Heart left ventricle (tissue), 16 donors: Measurements from ENCODE around the gene C2orf78. TPM values are rescaled to one million over a fixed set of nuclear protein-coding genes. Genes with fewer than 3 reads are reported as not detected.

ENCODE experiments used
- ATAC-seq, 4 donors: fragments of 200-7000 bp; cut with Tn5 transposase; one replicate each; pipeline ENCODE4 v1.9.1; 2020 to 2022; ENCODE audit warnings: moderate library complexity in 4 of 4, mild to moderate bottlenecking in 3 of 4, moderate number of reproducible peaks in 1 of 4
- DNase-seq, 5 donors: peaks; one replicate each; pipeline ENCODE4 v3.0.0-alpha.2; 2020
- H3K27ac ChIP-seq, 12 donors: fragments of 200-600 bp; sonication (generic) in 4 of 12; one replicate each; pipeline versions ENCODE4 v1.5.0 to v1.8.0; 2016 to 2022; ENCODE audit warnings: mild to moderate bottlenecking in 2 of 12
- H3K27me3 ChIP-seq, 9 donors: fragments of 200-600 bp; sonication (generic) in 2 of 9; one replicate each; pipeline versions ENCODE4 v1.5.1 to v1.8.0; 2016 to 2022; ENCODE audit warnings: mild to moderate bottlenecking in 3 of 9
- H3K36me3 ChIP-seq, 9 donors: fragments of 200-600 bp; sonication (generic) in 2 of 9; one replicate each; pipeline versions ENCODE4 v1.5.0 to v1.8.0; 2018 to 2022; ENCODE audit warnings: mild to moderate bottlenecking in 2 of 9
- H3K4me1 ChIP-seq, 12 donors: fragments of 200-600 bp; sonication (generic) in 4 of 12; one replicate each; pipeline versions ENCODE4 v1.5.0 to v1.8.0; 2016 to 2022; ENCODE audit warnings: mild to moderate bottlenecking in 3 of 12
- H3K4me3 ChIP-seq, 12 donors: fragments of 200-600 bp; sonication (generic) in 4 of 12; one replicate each; pipeline versions ENCODE4 v1.5.0 to v1.8.0; 2017 to 2022; ENCODE audit warnings: mild to moderate bottlenecking in 9 of 12, moderate library complexity in 4 of 12
- H3K9me3 ChIP-seq, 12 donors: fragments of 200-600 bp; sonication (generic) in 4 of 12; one replicate each; pipeline versions ENCODE4 v1.5.0 to v1.8.0; 2016 to 2022; ENCODE audit warnings: mild to moderate bottlenecking in 1 of 12
- CTCF ChIP-seq, 12 donors: fragments of 200-600 bp; sonication (generic) in 4 of 12; IDR thresholded peaks; one replicate each; pipeline versions ENCODE4 v1.5.0 to v1.8.0; 2018 to 2022; ENCODE audit warnings: antibody characterized with exemption in 12 of 12, mild to moderate bottlenecking in 5 of 12
- POLR2A ChIP-seq, 2 donors: fragments of 450-650 bp; IDR thresholded peaks; one replicate each; pipeline ENCODE4 v1.6.1; 2017; ENCODE audit warnings: antibody characterized with exemption in 2 of 2, mild to moderate bottlenecking in 2 of 2, moderate library complexity in 2 of 2
- WGBS, 4 donors: extraction: QIAGEN DNeasy Blood & Tissue Kit in 2 of 4; methylation state at CpG; one replicate each; pipeline versions ENCODE4 v1.1.5 to v1.1.7; 2013 to 2018; 5-methylcytosine and 5-hydroxymethylcytosine counted together
- intact Hi-C, 10 donors: fragments of 100-400 bp; cut with DNase I; formaldehyde crosslinking; loops; one replicate each; pipeline versions ENCODE4 v1.11.1 to v1.14.2; 2022
- polyA plus RNA-seq, 2 donors: library from polyadenylated mRNA; stranded (reverse); fragments of 200-250 nt; gene quantifications; one replicate each; pipeline ENCODE4 v1.2.3, GENCODE V29; 2013
- total RNA-seq, 9 donors: library from RNA; depleted of rRNA in 2 of 9; stranded (reverse); fragments of >200 nt in 2 of 9; fragmentation: NEBNext Ultra II Directional in 3 of 9; extraction: Animal tissue kit (Norgen Biotek cat#: 25700) in 3 of 9; gene quantifications; one replicate each; pipeline versions ENCODE4 v1.1.0 to v1.2.4, GENCODE V29; 2016 to 2023
- donor health status: ischemic (EF 13 %, LVEDD 7.1; RV severe dilation, severe dysfunction).
- donor health status: healthy with polysubstance abuse.
- donor health status: DM: no; HTN: yes; CAD: no.
- donor health status: DM: no; HTN: no; CAD: no.
- donor health status: ischemic (EF 25% LVEDD 6.9; RV normal size, moderate dysfunction).
- donor health status: ischemic (EF 25% LVEDD 5.7; RV mildly dilated, moderate dysfunction).
- donor health status: healthy.
- donor health status: DM: yes; HTN: yes; CAD: no.
- donor health status: ischemic (EF 35%, LVEDD 5.7; RV mildly dilated, moderate dysfunction).
- donor health status: nonischemic (EF 11% LVEDD 7.7; RV severe dilation, severe dysfunction).
- donor health status: DM: yes; HTN: yes; CAD: no.
- donor health status: PGD.
- donor health status: ischemic (EF 29% LVEDD 5.4; RV normal size, mild dysfunction).
- donor health status: nonischemic (EF 23%, LVEDD 6.1; RV moderate dilation, normal function).

The C2orf78 gene
- total and polyA plus RNA-seq, 11 donors: not detected

GRCh38 chr2:73766349-73766748, 17.6 kb upstream of the C2orf78 start:
- Histone ChIP-seq H3K27me3 (no peaks in the 10 kb centered on the region), H3K9me3 (no peaks in the 10 kb centered on the region), H3K27ac (no peak overlapping the region), H3K4me3 (no peak overlapping the region), H3K4me1 (no peaks in the 10 kb centered on the region), H3K36me3 (peaks cover 3 to 100% (median 94%) of the 10 kb centered on the region in 9 donors)
- 89 to 100% (median 97%) methylated on average over 1 of the region's 1 CpG for WGBS, 4 donors
- DNase-seq: no peak
- ATAC-seq: no peak
- intact Hi-C loops: no loop called here
- TF ChIP-seq CTCF (IDR thresholded peaks at IDR 0.05): no peak
- no peak for TF ChIP-seq POLR2A (IDR thresholded peaks at IDR 0.05)

GRCh38 chr2:73766994-73767393, 17.0 kb upstream of the C2orf78 start:
- WGBS, 4 donors: 91 to 96% (median 95%) methylated on average over 4 of the region's 4 CpGs
- DNase-seq: no peak
- H3K4me3 ChIP-seq: no peak overlapping the region
- H3K4me1 ChIP-seq: no peaks in the 10 kb centered on the region
- intact Hi-C loops: no loop called here
- H3K27ac ChIP-seq: no peak overlapping the region
- no peaks in the 10 kb centered on the region for H3K27me3 ChIP-seq
- no peak for ATAC-seq
- no peaks in the 10 kb centered on the region for H3K9me3 ChIP-seq
- TF ChIP-seq POLR2A (IDR thresholded peaks at IDR 0.05) (no peak), CTCF (IDR thresholded peaks at IDR 0.05) (no peak)
- H3K36me3 ChIP-seq: peaks cover 3 to 97% (median 91%) of the 10 kb centered on the region in 9 donors

- intact Hi-C loops: loop anchor here in 3 of 10 donors (10.0 kb wide), 1 partner anchor 76 kb away; no protein-coding TSS in a partner anchor
Observed at GRCh38 chr2:73770725-73771124, 13.3 kb upstream of the C2orf78 start.

GRCh38 chr2:73772819-73773218, 11.2 kb upstream of the C2orf78 start:
- Histone ChIP-seq H3K27me3 (no peaks in the 10 kb centered on the region), H3K9me3 (no peaks in the 10 kb centered on the region), H3K36me3 (peaks cover 0 to 98% (median 95%) of the 10 kb centered on the region in 9 donors), H3K4me3 (no peak overlapping the region), H3K4me1 (peaks cover 0 to 13% (median 2%) of the 10 kb centered on the region in 12 donors), H3K27ac (no peak overlapping the region)
- no peak for ATAC-seq
- intact Hi-C loops: loop anchor here in 3 of 10 donors (10.0 kb wide), 1 partner anchor 78 kb away; no protein-coding TSS in a partner anchor
- TF ChIP-seq POLR2A (IDR thresholded peaks at IDR 0.05): no peak
- no peak for TF ChIP-seq CTCF (IDR thresholded peaks at IDR 0.05)
- no peak for DNase-seq

More at GRCh38 chr2:73770725-73771124, 13.3 kb upstream of the C2orf78 start:
- TF ChIP-seq CTCF (IDR thresholded peaks at IDR 0.05) (no peak), POLR2A (IDR thresholded peaks at IDR 0.05) (no peak)
- WGBS, 4 donors: 82 to 88% (median 86%) methylated on average over 3 of the region's 3 CpGs
- Histone ChIP-seq H3K4me3 (no peak overlapping the region), H3K27me3 (no peaks in the 10 kb centered on the region), H3K36me3 (peaks cover 3 to 96% (median 91%) of the 10 kb centered on the region in 9 donors), H3K9me3 (no peaks in the 10 kb centered on the region), H3K4me1 (peaks cover 0 to 9% (median 0%) of the 10 kb centered on the region in 12 donors), H3K27ac (no peak overlapping the region)
- DNase-seq (no peak), ATAC-seq (no peak)
